SK-N-SH treated with all-trans-retinoic acid at 6 μM for 48 hours (cell line): ENCODE measurements around the gene KCP.

Source experiments
- ATAC-seq: fragments of 200-7000 bp; cut with Tn5 transposase; 3 replicates; pipeline ENCODE4 v1.9.1; 2020; ENCODE audit warnings: mild to moderate bottlenecking, moderate library complexity
- ARNTL ChIP-seq: fragments of 450-650 bp; formaldehyde crosslinking; IDR thresholded peaks from 2 replicates; pipeline ENCODE4 v1.5.0; 2020; ENCODE audit warnings: low read depth, mild to moderate bottlenecking, moderate library complexity, borderline replicate concordance
- BACH2 ChIP-seq: fragments of 250-450 bp; sonication (Bioruptor Pico); IDR thresholded peaks from 2 replicates; pipeline ENCODE4 v1.9.0; 2021; ENCODE audit warnings: mild to moderate bottlenecking, borderline replicate concordance
- CREB5 ChIP-seq: fragments of 250-450 bp; sonication (Bioruptor Pico); IDR thresholded peaks from 2 replicates; pipeline ENCODE4 v1.5.1; 2020; ENCODE audit warnings: low read depth, mild to moderate bottlenecking, moderate library complexity
- CSDC2 ChIP-seq: fragments of 250-450 bp; sonication (Bioruptor Pico); IDR thresholded peaks from 2 replicates; pipeline ENCODE4 v1.5.0; 2020; ENCODE audit warnings: mild to moderate bottlenecking, moderate library complexity
- CSRNP3 ChIP-seq: fragments of 250-450 bp; sonication (Bioruptor Pico); IDR thresholded peaks from 2 replicates; pipeline ENCODE4 v1.5.1; 2021; ENCODE audit warnings: mild to moderate bottlenecking, moderate library complexity
- ESRRG ChIP-seq: fragments of 250-450 bp; sonication (Bioruptor Pico); IDR thresholded peaks from 2 replicates; pipeline ENCODE4 v1.6.1; 2021; ENCODE audit warnings: mild to moderate bottlenecking
- GLIS3 ChIP-seq: fragments of 250-450 bp; sonication (Bioruptor Pico); IDR thresholded peaks from 2 replicates; pipeline ENCODE4 v1.5.0; 2020; ENCODE audit warnings: mild to moderate bottlenecking, moderate library complexity
- ISL1 ChIP-seq: fragments of 250-450 bp; sonication (Bioruptor Pico); IDR thresholded peaks from 2 replicates; pipeline ENCODE4 v2.1.2; 2022; ENCODE audit warnings: mild to moderate bottlenecking, moderate library complexity
- OSR1 ChIP-seq: fragments of 250-450 bp; sonication (Bioruptor Pico); IDR thresholded peaks from 2 replicates; pipeline ENCODE4 v1.8.0; 2022; ENCODE audit warnings: moderate library complexity, mild to moderate bottlenecking, inconsistent platforms
- PATZ1 ChIP-seq: fragments of 250-450 bp; sonication (Bioruptor Pico); IDR thresholded peaks from 2 replicates; pipeline ENCODE4 v1.8.0; 2020; ENCODE audit warnings: mild to moderate bottlenecking, moderate library complexity, borderline replicate concordance
- POU6F1 ChIP-seq: fragments of 250-450 bp; sonication (Bioruptor Pico); IDR thresholded peaks from 2 replicates; pipeline ENCODE4 v1.8.0; 2021; ENCODE audit warnings: low read depth, mild to moderate bottlenecking, moderate library complexity, borderline replicate concordance
- PPARA ChIP-seq: fragments of 250-450 bp; sonication (Bioruptor Pico); IDR thresholded peaks from 2 replicates; pipeline ENCODE4 v1.5.0; 2020; ENCODE audit warnings: mild to moderate bottlenecking, borderline replicate concordance
- RARB ChIP-seq: fragments of 250-450 bp; sonication (Bioruptor Pico); IDR thresholded peaks from 2 replicates; pipeline ENCODE4 v1.8.0; 2021; ENCODE audit warnings: mild to moderate bottlenecking, moderate library complexity
- SNAI2 ChIP-seq: fragments of 250-450 bp; sonication (Bioruptor Pico); IDR thresholded peaks from 2 replicates; pipeline ENCODE4 v1.5.0; 2020; ENCODE audit warnings: mild to moderate bottlenecking, moderate library complexity
- TCF4 ChIP-seq: fragments of 250-450 bp; sonication (Bioruptor Pico); IDR thresholded peaks from 2 replicates; pipeline ENCODE4 v1.8.0; 2021; ENCODE audit warnings: mild to moderate bottlenecking, moderate library complexity, borderline replicate concordance
- TSHZ2 ChIP-seq: fragments of 250-450 bp; sonication (Bioruptor Pico); IDR thresholded peaks from 2 replicates; pipeline ENCODE4 v1.5.0; 2020; ENCODE audit warnings: mild to moderate bottlenecking, moderate library complexity
- ZFP3 ChIP-seq: fragments of 250-450 bp; sonication (Bioruptor Pico); IDR thresholded peaks from 2 replicates; pipeline ENCODE4 v1.5.0; 2020; ENCODE audit warnings: mild to moderate bottlenecking, moderate library complexity
- ZFP30 ChIP-seq: fragments of 450-650 bp; formaldehyde crosslinking; IDR thresholded peaks from 2 replicates; pipeline ENCODE4 v1.5.0; 2022; ENCODE audit warnings: mild to moderate bottlenecking, moderate library complexity
- ZNF565 ChIP-seq: fragments of 450-650 bp; formaldehyde crosslinking; conservative IDR thresholded peaks from 2 replicates; pipeline ENCODE4 v1.5.0; 2020; ENCODE audit warnings: low read depth, mild to moderate bottlenecking, moderate library complexity
- ZNF70 ChIP-seq: fragments of 450-650 bp; formaldehyde crosslinking; IDR thresholded peaks from 2 replicates; pipeline ENCODE4 v1.5.0; 2020; ENCODE audit warnings: mild to moderate bottlenecking, moderate library complexity
- ZNF8 ChIP-seq: fragments of 450-650 bp; formaldehyde crosslinking; IDR thresholded peaks from 2 replicates; pipeline ENCODE4 v1.5.0; 2020; ENCODE audit warnings: mild to moderate bottlenecking, moderate library complexity

Gene KCP

GRCh38 chr7:128856001-128856718, 54.3 kb downstream of the KCP start:
- ATAC-seq: no peak
- TF ChIP-seq TSHZ2 (CRISPR knock-in tag) (no peak), ISL1 (CRISPR knock-in tag) (no peak), RARB (CRISPR knock-in tag) (no peak), CREB5 (CRISPR knock-in tag) (no peak), ESRRG (no peak), ARNTL (CRISPR knock-in tag) (no peak), CSDC2 (CRISPR knock-in tag) (no peak), POU6F1 (CRISPR knock-in tag) (no peak), ZFP3 (no peak), ZNF565 (CRISPR knock-in tag) (no peak), GLIS3 (no peak)

- no peak for TF ChIP-seq CSDC2 (CRISPR knock-in tag)
- no peak for TF ChIP-seq ZFP3
- no peak for TF ChIP-seq ZFP30 (CRISPR knock-in tag)
- ATAC-seq: no peak
Measured at GRCh38 chr7:128855559-128855958, 55.0 kb downstream of the KCP start.

- TF ChIP-seq SNAI2 (CRISPR knock-in tag) (no peak), ZNF565 (CRISPR knock-in tag) (no peak), RARB (CRISPR knock-in tag) (no peak), PPARA (CRISPR knock-in tag) (no peak), TCF4 (no peak), POU6F1 (CRISPR knock-in tag) (no peak), BACH2 (CRISPR knock-in tag) (no peak), PATZ1 (no peak), ESRRG (no peak), ZNF8 (CRISPR knock-in tag) (no peak), CREB5 (CRISPR knock-in tag) (no peak), ZFP3 (no peak), GLIS3 (no peak), ZNF70 (CRISPR knock-in tag) (no peak), OSR1 (CRISPR knock-in tag) (no peak), ARNTL (CRISPR knock-in tag) (no peak), CSRNP3 (no peak), ISL1 (CRISPR knock-in tag) (no peak), ZFP30 (CRISPR knock-in tag) (no peak)
Measured at GRCh38 chr7:128854396-128854795, 56.1 kb downstream of the KCP start.

More at GRCh38 chr7:128854396-128854795, 56.1 kb downstream of the KCP start:
- ATAC-seq: no peak
